ENCODE measurements around the gene FAM20C. TPM values are rescaled to one million over a fixed set of nuclear protein-coding genes. Genes with fewer than 3 reads are reported as not detected.

The FAM20C gene
- total RNA-seq, 1 experiment from 2014 or later: 62.6 TPM

DNA sequence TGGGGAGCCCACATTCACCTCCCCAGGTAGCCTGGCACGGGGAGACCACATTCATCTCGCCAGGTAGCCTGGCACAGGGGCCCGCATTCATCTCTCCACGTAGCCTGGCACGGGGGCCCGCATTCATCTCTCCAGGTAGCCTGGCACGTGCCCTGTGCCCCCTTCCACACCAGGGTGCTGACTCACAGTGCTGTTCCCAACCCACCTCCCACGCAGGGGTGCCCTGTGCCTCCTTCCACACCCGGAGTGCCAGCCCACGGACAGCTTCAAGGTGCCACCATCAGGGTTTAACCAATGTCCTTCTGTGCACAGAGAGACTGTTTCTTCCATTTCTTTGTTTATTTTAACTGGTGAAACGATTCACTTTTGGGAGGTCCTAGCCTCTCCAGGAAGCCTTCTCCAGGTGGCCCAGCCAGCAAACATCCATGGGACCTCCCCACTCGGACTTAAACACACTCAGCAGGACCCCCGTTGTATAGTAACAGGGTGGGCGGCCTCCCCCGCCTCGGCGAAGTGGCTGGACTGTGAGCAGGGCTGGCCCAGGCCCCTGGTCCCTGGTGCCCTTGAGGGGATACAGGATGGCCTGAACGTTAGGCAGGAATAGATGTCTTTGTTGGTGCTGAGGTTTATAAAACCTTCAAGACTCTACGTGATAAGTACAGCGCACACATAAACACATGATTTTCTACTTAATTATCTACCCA, 56.5 kb downstream of the FAM20C start:
- no peaks in the 10 kb centered on the region for H3K27me3 ChIP-seq (ENCODE audit: insufficient read depth, low read length)
- H3K79me2 ChIP-seq (ENCODE audit: insufficient read depth, low read length): no peaks in the 10 kb centered on the region
- H2BK20ac ChIP-seq (ENCODE audit: low read depth, low read length, poor library complexity, severe bottlenecking): no peak overlapping the region
- no peaks in the 10 kb centered on the region for H3K79me1 ChIP-seq (ENCODE audit: insufficient read depth, low read depth, low read length, poor library complexity, severe bottlenecking)
- peaks cover 2% of the 10 kb centered on the region for H3K23me2 ChIP-seq (ENCODE audit: insufficient read length, low read depth, low read length, poor library complexity, severe bottlenecking)
- H3K36me3 Mint-ChIP-seq (ENCODE audit: insufficient read depth in 1 of 3, low read depth in 3 of 3): peaks cover 44 to 61% (median 54%) of the 10 kb centered on the region in 3 experiments
- no peak overlapping the region for H4K8ac ChIP-seq (replicated peaks; ENCODE audit: insufficient read length, low read depth, low read length)
- H4K5ac ChIP-seq (ENCODE audit: insufficient read length, low read depth, low read length): no peak overlapping the region
- no peak overlapping the region for H3K18ac ChIP-seq (ENCODE audit: insufficient read length, low read depth, low read length)
- H3K9ac ChIP-seq (ENCODE audit: extremely low read depth, insufficient read length, low read length): no peak overlapping the region
- H3K27ac ChIP-seq (ENCODE audit: insufficient read length, low read depth, low read length): no peak overlapping the region
- H3K56ac ChIP-seq (ENCODE audit: insufficient read length, low read depth, low read length): no peak overlapping the region
- H3K14ac ChIP-seq (ENCODE audit: insufficient read depth, low read length): no peak overlapping the region
- no peak for DNase-seq
- no peak overlapping the region for H3K4me3 Mint-ChIP-seq
- H2AK5ac ChIP-seq (ENCODE audit: insufficient read length, low read length): no peak overlapping the region
- no peaks in the 10 kb centered on the region for H3K27me3 Mint-ChIP-seq (ENCODE audit: low read depth)
- H2BK5ac ChIP-seq (ENCODE audit: insufficient read length, low read length): no peak overlapping the region
- no peak overlapping the region for H2AFZ ChIP-seq (ENCODE audit: low read length)
- TF ChIP-seq, protein P1, sequence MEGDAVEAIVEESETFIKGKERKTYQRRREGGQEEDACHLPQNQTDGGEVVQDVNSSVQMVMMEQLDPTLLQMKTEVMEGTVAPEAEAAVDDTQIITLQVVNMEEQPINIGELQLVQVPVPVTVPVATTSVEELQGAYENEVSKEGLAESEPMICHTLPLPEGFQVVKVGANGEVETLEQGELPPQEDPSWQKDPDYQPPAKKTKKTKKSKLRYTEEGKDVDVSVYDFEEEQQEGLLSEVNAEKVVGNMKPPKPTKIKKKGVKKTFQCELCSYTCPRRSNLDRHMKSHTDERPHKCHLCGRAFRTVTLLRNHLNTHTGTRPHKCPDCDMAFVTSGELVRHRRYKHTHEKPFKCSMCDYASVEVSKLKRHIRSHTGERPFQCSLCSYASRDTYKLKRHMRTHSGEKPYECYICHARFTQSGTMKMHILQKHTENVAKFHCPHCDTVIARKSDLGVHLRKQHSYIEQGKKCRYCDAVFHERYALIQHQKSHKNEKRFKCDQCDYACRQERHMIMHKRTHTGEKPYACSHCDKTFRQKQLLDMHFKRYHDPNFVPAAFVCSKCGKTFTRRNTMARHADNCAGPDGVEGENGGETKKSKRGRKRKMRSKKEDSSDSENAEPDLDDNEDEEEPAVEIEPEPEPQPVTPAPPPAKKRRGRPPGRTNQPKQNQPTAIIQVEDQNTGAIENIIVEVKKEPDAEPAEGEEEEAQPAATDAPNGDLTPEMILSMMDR (conservative IDR thresholded peaks at IDR 0.05): no peak
- no peak overlapping the region for H3T11ph ChIP-seq (ENCODE audit: low read length)
- H3K27ac Mint-ChIP-seq: no peak overlapping the region; a peak in 1 of 7 replicates
- H3K23ac ChIP-seq (ENCODE audit: insufficient read length, low read depth, low read length): no peak overlapping the region
- no peak overlapping the region for H3K4ac ChIP-seq (ENCODE audit: low read depth, low read length)
- no peak overlapping the region for H2BK120ac ChIP-seq (ENCODE audit: low read depth, low read length, poor library complexity, severe bottlenecking)
- H3K4me1 ChIP-seq (ENCODE audit: insufficient read depth, low read length): no peaks in the 10 kb centered on the region
- no peak overlapping the region for H2BK12ac ChIP-seq (ENCODE audit: insufficient read length, low read depth, low read length)
- H3K9me3 ChIP-seq (ENCODE audit: control insufficient read depth, low read depth, low read length): no peaks in the 10 kb centered on the region
- no CpG with 5 or more reads among the region's 20 CpGs for WGBS (ENCODE audit: extremely low coverage, insufficient read length, low lambda C conversion rate)
- H3K9me3 Mint-ChIP-seq: peaks cover 3 to 4% of the 10 kb centered on the region in 2 experiments; a peak in 3 of 5 replicates
- no peak overlapping the region for H3K4me2 ChIP-seq (ENCODE audit: insufficient read depth, insufficient read length, low read length)
- no peak overlapping the region for H4K91ac ChIP-seq (ENCODE audit: insufficient read length, low read depth, low read length)
- H3K4me1 Mint-ChIP-seq: no peaks in the 10 kb centered on the region
- no peak overlapping the region for H2BK15ac ChIP-seq (ENCODE audit: low read depth, low read length)
- H4K20me1 ChIP-seq (ENCODE audit: control insufficient read depth, insufficient read depth, insufficient read length): no peaks in the 10 kb centered on the region
